Neural crest cell (in vitro differentiated cells): ENCODE data around the gene SMARCD1. TPM values are rescaled to one million over a fixed set of nuclear protein-coding genes. Genes with fewer than 3 reads are reported as not detected.

Experiments
- DNase-seq: peaks from one replicate; pipeline ENCODE4 v3.0.0; 2021; ENCODE audit warnings: low read depth, mixed read lengths, low spot score
- H3K27ac Mint-ChIP-seq: one replicate; pipeline ENCODE4 v1.8.0; 2021; ENCODE audit warnings: mild to moderate bottlenecking, mixed read lengths; ENCODE audit not compliant: unreplicated experiment
- H3K27me3 Mint-ChIP-seq: 2 replicates; pipeline ENCODE4 v1.8.0; 2021; ENCODE audit warnings: low read depth, mild to moderate bottlenecking, mixed read lengths
- H3K36me3 Mint-ChIP-seq: 2 replicates; pipeline ENCODE4 v1.8.0; 2021; ENCODE audit warnings: low read depth, mild to moderate bottlenecking, mixed read lengths
- H3K4me1 Mint-ChIP-seq: 2 replicates; pipeline ENCODE4 v1.8.0; 2021; ENCODE audit warnings: mixed read lengths
- H3K4me3 Mint-ChIP-seq: one replicate; pipeline ENCODE4 v1.8.0; 2021; ENCODE audit warnings: mild to moderate bottlenecking, mixed read lengths
- H3K9me3 Mint-ChIP-seq: 2 replicates; pipeline ENCODE4 v1.8.0; 2021; ENCODE audit warnings: mixed read lengths
- total RNA-seq: library from RNA; stranded (reverse); gene quantifications from 2 replicates; pipeline ENCODE4 v1.2.1, GENCODE V29; 2021
- TF ChIP-seq, protein P1 (sequence below): fragments of 200-600 bp; sonication (generic); conservative IDR thresholded peaks from 2 replicates; pipeline ENCODE4 v1.5.0; 2021; ENCODE audit warnings: antibody characterized with exemption, mild to moderate bottlenecking

SMARCD1 gene
- total RNA-seq, 1 donor from 2014 or later: 187 TPM

DNA sequence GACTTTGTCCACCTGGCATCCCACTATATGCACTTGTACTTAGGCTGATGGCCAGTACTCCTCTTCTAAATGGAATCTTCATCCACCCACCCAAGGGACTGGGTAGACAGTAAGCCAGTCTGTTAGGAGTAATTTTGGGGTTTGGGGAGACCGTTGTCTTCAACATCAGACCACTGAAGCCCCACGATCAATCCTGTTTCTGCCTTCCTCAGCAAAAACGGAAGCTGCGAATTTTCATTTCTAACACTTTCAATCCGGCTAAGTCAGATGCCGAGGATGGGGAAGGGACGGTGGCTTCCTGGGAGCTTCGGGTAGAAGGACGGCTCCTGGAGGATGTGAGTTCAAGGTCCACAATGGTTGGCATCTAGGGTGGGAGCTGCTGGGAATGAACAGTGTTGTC, 2.0 kb downstream of the SMARCD1 start:
- no peak for DNase-seq
- H3K9me3 Mint-ChIP-seq: no peaks in the 10 kb centered on the region
- TF ChIP-seq, protein P1, sequence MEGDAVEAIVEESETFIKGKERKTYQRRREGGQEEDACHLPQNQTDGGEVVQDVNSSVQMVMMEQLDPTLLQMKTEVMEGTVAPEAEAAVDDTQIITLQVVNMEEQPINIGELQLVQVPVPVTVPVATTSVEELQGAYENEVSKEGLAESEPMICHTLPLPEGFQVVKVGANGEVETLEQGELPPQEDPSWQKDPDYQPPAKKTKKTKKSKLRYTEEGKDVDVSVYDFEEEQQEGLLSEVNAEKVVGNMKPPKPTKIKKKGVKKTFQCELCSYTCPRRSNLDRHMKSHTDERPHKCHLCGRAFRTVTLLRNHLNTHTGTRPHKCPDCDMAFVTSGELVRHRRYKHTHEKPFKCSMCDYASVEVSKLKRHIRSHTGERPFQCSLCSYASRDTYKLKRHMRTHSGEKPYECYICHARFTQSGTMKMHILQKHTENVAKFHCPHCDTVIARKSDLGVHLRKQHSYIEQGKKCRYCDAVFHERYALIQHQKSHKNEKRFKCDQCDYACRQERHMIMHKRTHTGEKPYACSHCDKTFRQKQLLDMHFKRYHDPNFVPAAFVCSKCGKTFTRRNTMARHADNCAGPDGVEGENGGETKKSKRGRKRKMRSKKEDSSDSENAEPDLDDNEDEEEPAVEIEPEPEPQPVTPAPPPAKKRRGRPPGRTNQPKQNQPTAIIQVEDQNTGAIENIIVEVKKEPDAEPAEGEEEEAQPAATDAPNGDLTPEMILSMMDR: no peak
- H3K4me1 Mint-ChIP-seq: peaks cover 40% of the 10 kb centered on the region
- no peak overlapping the region for H3K27ac Mint-ChIP-seq
- no peaks in the 10 kb centered on the region for H3K27me3 Mint-ChIP-seq
- peaks cover 10% of the 10 kb centered on the region for H3K36me3 Mint-ChIP-seq
- H3K4me3 Mint-ChIP-seq: peak overlapping the region; percentile 97

DNA sequence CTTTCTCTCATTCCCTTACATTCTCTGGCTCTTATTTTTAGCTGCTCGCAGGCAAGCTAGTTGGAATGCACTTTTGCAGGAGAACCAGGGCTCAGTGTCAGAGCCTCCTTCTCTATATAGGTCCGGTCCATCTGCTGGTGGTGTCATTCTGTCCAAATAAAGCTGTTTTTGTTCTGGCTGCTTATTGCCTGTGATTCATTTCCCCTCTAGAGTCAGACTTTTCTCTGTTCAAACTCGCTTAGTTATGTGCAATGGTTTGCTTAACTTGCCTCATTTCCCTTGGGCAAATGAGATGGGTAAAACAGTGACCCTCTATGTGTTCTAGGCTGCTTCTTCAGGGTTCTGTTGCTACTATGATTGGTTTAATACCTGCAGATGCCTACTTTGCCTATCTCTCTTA, 2.9 kb downstream of the SMARCD1 start:
- Mint-ChIP-seq H3K27ac (no peak overlapping the region), H3K9me3 (no peaks in the 10 kb centered on the region), H3K27me3 (no peaks in the 10 kb centered on the region), H3K36me3 (peaks cover 10% of the 10 kb centered on the region), H3K4me3 (peak overlapping the region; percentile 97), H3K4me1 (peaks cover 40% of the 10 kb centered on the region)
- TF ChIP-seq, protein P1: no peak
- DNase-seq: no peak

DNA sequence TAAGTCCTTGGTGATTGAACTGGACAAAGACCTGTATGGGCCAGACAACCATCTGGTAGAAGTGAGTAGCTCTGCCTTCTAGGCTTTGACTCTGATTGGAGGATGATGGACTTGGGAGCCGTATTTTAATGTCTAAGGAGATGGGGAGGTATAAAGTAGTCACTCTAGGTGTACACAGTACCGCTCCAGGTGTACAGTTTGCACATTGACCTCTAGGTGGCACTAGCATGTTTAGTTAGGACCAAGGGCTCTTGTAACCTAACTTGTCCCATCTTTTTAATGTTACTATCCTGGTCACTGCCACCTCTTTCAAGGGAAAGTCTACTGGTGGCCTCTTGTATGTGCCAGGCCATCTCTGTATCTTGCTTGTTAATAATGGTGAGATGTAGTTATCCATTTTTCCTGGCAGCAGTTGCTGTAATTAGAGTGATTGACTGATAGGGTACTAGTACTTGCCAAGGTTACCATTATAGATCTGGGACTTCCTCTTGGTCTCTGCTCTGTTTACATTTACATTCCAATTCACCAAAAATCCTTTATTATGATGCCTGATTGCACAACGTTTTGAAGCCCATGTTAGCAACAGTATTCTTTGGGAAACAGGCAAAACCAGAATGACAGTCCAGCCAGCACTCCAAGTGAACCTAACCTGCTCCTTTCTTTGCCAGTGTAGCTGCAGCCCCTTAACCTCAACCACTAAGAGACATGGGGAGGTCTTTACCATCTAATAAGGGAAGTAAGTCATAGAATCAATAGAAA, 3.6 kb downstream of the SMARCD1 start:
- H3K9me3 Mint-ChIP-seq: no peaks in the 10 kb centered on the region
- H3K27me3 Mint-ChIP-seq: no peaks in the 10 kb centered on the region
- peak overlapping the region; percentile 97 for H3K4me3 Mint-ChIP-seq
- H3K36me3 Mint-ChIP-seq: peaks cover 10% of the 10 kb centered on the region
- TF ChIP-seq, protein P1: peak; percentile 83
- peak; percentile 25 for DNase-seq
- H3K4me1 Mint-ChIP-seq: peaks cover 35% of the 10 kb centered on the region
- no peak overlapping the region for H3K27ac Mint-ChIP-seq

DNA sequence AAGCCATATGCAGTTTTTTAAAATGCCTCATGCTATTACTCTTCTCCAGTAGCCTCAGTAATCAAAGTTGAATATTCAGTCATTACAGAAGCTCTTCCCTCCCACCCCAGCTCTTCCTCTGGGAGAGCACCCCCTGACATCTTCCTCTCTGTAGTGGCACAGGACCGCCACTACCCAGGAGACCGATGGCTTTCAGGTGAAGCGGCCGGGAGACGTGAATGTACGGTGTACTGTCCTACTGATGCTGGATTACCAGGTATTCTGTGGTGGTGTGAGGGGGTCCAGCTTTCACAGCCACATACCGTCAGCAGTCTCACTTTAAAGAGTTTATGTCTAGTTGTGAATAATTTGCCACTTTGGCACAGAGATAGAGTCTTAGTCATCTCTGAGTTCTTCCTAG, 4.6 kb downstream of the SMARCD1 start:
- H3K4me1 Mint-ChIP-seq: peaks cover 32% of the 10 kb centered on the region
- no peaks in the 10 kb centered on the region for H3K9me3 Mint-ChIP-seq
- TF ChIP-seq, protein P1: no peak
- no peak for DNase-seq
- H3K27me3 Mint-ChIP-seq: no peaks in the 10 kb centered on the region
- peaks cover 10% of the 10 kb centered on the region for H3K36me3 Mint-ChIP-seq
- no peak overlapping the region for H3K27ac Mint-ChIP-seq
- no peak overlapping the region for H3K4me3 Mint-ChIP-seq

DNA sequence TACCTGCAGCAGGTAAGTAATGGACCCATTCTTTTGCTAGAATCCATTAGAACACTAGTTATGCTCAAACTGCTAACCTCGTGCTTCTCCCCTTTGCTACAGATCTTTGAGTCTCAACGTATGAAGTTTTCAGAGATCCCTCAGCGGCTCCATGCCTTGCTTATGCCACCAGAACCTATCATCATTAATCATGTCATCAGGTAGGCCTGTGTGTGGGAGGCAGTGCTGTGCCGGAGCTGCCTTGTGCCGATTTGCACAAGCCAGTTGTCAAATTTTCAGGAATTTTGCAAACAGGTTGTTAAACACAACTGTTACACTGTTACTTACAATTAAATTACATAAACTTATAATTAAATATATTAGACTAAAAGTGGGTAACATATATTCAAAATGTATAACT, 5.2 kb downstream of the SMARCD1 start:
- H3K36me3 Mint-ChIP-seq: peaks cover 10% of the 10 kb centered on the region
- no peaks in the 10 kb centered on the region for H3K9me3 Mint-ChIP-seq
- H3K4me3 Mint-ChIP-seq: no peak overlapping the region
- no peak for DNase-seq
- no peak overlapping the region for H3K27ac Mint-ChIP-seq
- no peaks in the 10 kb centered on the region for H3K27me3 Mint-ChIP-seq
- TF ChIP-seq, protein P1: no peak
- peaks cover 28% of the 10 kb centered on the region for H3K4me1 Mint-ChIP-seq
